ENCODE data around the gene CYP2B6.
"Not testable (repeated sequence)": the region's sequence is repeated elsewhere in the genome, so short reads cannot be mapped to it uniquely, and the experiment has no call there.

The CYP2B6 gene

GRCh38 chr19:40974633-40975037 lies 16.4 kb upstream of the CYP2B6 start:
- peak; percentile 84 for TF ChIP-seq CTCF (IDR thresholded peaks at IDR 0.05; ENCODE audit: low read depth, low read length)
- no peak overlapping the region for H3K4me3 ChIP-seq (ENCODE audit: low read depth, low read length)

GRCh38 chr19:40976134-40976533 lies 14.9 kb upstream of the CYP2B6 start:
- TF ChIP-seq CTCF (IDR thresholded peaks at IDR 0.05; ENCODE audit: low read depth, low read length), result no peak

GRCh38 chr19:40976724-40977123 lies 14.4 kb upstream of the CYP2B6 start:
- H3K4me3 ChIP-seq (ENCODE audit: low read depth, low read length), result no peak overlapping the region
- no peak for TF ChIP-seq CTCF (IDR thresholded peaks at IDR 0.05; ENCODE audit: low read depth, low read length)

More at GRCh38 chr19:40976134-40976533, 14.9 kb upstream of the CYP2B6 start:
- H3K4me3 ChIP-seq (ENCODE audit: low read depth, low read length), result no peak overlapping the region

- H3K4me3 ChIP-seq (ENCODE audit: low read depth, low read length), result not testable (repeated sequence)
These were observed 11.3 kb upstream of the CYP2B6 start for GRCh38 chr19:40979759-40980158.

GRCh38 chr19:40980743-40981442 lies 10.2 kb upstream of the CYP2B6 start:
- not testable (repeated sequence) for H3K4me3 ChIP-seq (ENCODE audit: low read depth, low read length)

- H3K4me3 ChIP-seq (ENCODE audit: low read depth, low read length), result no peak overlapping the region
- no peak for TF ChIP-seq CTCF (IDR thresholded peaks at IDR 0.05; ENCODE audit: low read depth, low read length)
These were observed 9.5 kb upstream of the CYP2B6 start for GRCh38 chr19:40981591-40981990.

GRCh38 chr19:40982594-40983101 lies 8.4 kb upstream of the CYP2B6 start:
- H3K4me3 ChIP-seq (ENCODE audit: low read depth, low read length), result no peak overlapping the region

GRCh38 chr19:40989453-40989852 lies 1.6 kb upstream of the CYP2B6 start:
- H3K4me3 ChIP-seq (ENCODE audit: low read depth, low read length), result no peak overlapping the region
- no peak for TF ChIP-seq CTCF (IDR thresholded peaks at IDR 0.05; ENCODE audit: low read depth, low read length)

More at GRCh38 chr19:40982594-40983101, 8.4 kb upstream of the CYP2B6 start:
- TF ChIP-seq CTCF (IDR thresholded peaks at IDR 0.05; ENCODE audit: low read depth, low read length), result no peak

All from WI38 (cell line).